Neural cell (in vitro differentiated cells): Measurements from ENCODE around the gene DDX5.

Experiments
- EP300 ChIP-seq: fragments of 450-650 bp; conservative IDR thresholded peaks from 2 replicates; pipeline ENCODE4 v1.6.1; 2014; ENCODE audit warnings: antibody characterized with exemption, mild to moderate bottlenecking, moderate library complexity; ENCODE audit not compliant: poor library complexity, severe bottlenecking
- POLR2AphosphoS5 ChIP-seq: IDR thresholded peaks from 2 replicates; pipeline ENCODE4 v1.6.1; 2012
- TF ChIP-seq, protein P1 (sequence below): IDR thresholded peaks from 2 replicates; pipeline ENCODE4 v1.6.1; 2012; ENCODE audit warnings: borderline replicate concordance
- TF ChIP-seq, protein P2 (sequence below): fragments of 450-650 bp; IDR thresholded peaks from 2 replicates; pipeline ENCODE4 v1.5.1; 2014; ENCODE audit warnings: antibody characterized with exemption, mild to moderate bottlenecking, moderate library complexity; ENCODE audit not compliant: poor library complexity, severe bottlenecking

DNA sequence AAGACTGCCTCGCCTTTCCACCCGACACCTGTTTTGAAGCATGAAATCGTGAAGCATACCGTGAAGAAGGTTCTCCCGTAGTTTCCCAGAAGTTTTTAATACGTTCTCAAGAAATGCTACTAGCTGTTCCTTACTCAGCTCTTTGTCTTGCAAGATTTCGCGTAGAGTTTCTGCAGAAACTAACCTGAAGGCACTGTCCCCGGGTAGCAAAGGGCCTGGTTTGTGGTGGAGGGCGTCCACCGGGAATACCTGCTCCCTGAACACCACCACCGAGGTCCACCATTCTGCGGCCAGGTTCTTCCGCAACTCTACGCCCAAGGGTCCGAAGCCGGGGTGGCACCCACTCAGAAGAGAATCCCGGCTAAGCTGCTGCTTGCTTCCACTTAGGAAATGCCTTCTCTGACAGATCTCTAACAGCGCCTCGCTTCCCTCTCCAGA lies 9.7 kb downstream of the DDX5 start:
- TF ChIP-seq, protein P1, sequence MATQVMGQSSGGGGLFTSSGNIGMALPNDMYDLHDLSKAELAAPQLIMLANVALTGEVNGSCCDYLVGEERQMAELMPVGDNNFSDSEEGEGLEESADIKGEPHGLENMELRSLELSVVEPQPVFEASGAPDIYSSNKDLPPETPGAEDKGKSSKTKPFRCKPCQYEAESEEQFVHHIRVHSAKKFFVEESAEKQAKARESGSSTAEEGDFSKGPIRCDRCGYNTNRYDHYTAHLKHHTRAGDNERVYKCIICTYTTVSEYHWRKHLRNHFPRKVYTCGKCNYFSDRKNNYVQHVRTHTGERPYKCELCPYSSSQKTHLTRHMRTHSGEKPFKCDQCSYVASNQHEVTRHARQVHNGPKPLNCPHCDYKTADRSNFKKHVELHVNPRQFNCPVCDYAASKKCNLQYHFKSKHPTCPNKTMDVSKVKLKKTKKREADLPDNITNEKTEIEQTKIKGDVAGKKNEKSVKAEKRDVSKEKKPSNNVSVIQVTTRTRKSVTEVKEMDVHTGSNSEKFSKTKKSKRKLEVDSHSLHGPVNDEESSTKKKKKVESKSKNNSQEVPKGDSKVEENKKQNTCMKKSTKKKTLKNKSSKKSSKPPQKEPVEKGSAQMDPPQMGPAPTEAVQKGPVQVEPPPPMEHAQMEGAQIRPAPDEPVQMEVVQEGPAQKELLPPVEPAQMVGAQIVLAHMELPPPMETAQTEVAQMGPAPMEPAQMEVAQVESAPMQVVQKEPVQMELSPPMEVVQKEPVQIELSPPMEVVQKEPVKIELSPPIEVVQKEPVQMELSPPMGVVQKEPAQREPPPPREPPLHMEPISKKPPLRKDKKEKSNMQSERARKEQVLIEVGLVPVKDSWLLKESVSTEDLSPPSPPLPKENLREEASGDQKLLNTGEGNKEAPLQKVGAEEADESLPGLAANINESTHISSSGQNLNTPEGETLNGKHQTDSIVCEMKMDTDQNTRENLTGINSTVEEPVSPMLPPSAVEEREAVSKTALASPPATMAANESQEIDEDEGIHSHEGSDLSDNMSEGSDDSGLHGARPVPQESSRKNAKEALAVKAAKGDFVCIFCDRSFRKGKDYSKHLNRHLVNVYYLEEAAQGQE: no peak
- TF ChIP-seq, protein P2, sequence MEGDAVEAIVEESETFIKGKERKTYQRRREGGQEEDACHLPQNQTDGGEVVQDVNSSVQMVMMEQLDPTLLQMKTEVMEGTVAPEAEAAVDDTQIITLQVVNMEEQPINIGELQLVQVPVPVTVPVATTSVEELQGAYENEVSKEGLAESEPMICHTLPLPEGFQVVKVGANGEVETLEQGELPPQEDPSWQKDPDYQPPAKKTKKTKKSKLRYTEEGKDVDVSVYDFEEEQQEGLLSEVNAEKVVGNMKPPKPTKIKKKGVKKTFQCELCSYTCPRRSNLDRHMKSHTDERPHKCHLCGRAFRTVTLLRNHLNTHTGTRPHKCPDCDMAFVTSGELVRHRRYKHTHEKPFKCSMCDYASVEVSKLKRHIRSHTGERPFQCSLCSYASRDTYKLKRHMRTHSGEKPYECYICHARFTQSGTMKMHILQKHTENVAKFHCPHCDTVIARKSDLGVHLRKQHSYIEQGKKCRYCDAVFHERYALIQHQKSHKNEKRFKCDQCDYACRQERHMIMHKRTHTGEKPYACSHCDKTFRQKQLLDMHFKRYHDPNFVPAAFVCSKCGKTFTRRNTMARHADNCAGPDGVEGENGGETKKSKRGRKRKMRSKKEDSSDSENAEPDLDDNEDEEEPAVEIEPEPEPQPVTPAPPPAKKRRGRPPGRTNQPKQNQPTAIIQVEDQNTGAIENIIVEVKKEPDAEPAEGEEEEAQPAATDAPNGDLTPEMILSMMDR: no peak
- TF ChIP-seq EP300 (no peak), POLR2AphosphoS5 (no peak)
